ENCODE data around the gene VEGFC. TPM values are rescaled to one million over a fixed set of nuclear protein-coding genes. Genes with fewer than 3 reads are reported as not detected.

The VEGFC gene
- total RNA-seq, 2 donors from 2014 or later, result 0.60 to 0.95 TPM

GRCh38 chr4:176806778-176807375 is 14.2 kb upstream of the VEGFC start:
- TF ChIP-seq CTCF (conservative IDR thresholded peaks at IDR 0.05), result no peak
- Mint-ChIP-seq H3K27me3 (ENCODE audit: insufficient read depth) (no peaks in the 10 kb centered on the region), H3K4me3 (no peak overlapping the region), H3K36me3 (ENCODE audit: low read depth) (no peaks in the 10 kb centered on the region), H3K9me3 (peaks cover 2% of the 10 kb centered on the region), H3K4me1 (no peaks in the 10 kb centered on the region), H3K27ac (no peak overlapping the region)
- no peaks in the 10 kb centered on the region for H3K36me3 ChIP-seq (ENCODE audit: control insufficient read depth, insufficient read depth, low read length)
- no peak overlapping the region for H3K9ac ChIP-seq (ENCODE audit: extremely low read depth, low read length, poor library complexity, severe bottlenecking)
- H3K9me3 ChIP-seq (ENCODE audit: control insufficient read depth, low read length), result peaks cover 4% of the 10 kb centered on the region
- no peak overlapping the region for H3K27ac ChIP-seq (ENCODE audit: low read depth, low read length)
- WGBS, 2 experiments (ENCODE audit: insufficient coverage in 1 of 2, insufficient read length in 1 of 2), result 89 to 94% methylated on average over 3 to 5 of the region's 5 CpGs
- no peaks in the 10 kb centered on the region for H3K27me3 ChIP-seq (ENCODE audit: control insufficient read depth, insufficient read depth, low read length, poor library complexity, severe bottlenecking)
- H3K4me3 ChIP-seq (ENCODE audit: low read length), result no peak overlapping the region
- DNase-seq, result no peak
- no peaks in the 10 kb centered on the region for H3K4me1 ChIP-seq (ENCODE audit: control insufficient read depth, insufficient read depth, low read length)

GRCh38 chr4:176805155-176805554 is 12.4 kb upstream of the VEGFC start:
- no peaks in the 10 kb centered on the region for H3K4me1 ChIP-seq (ENCODE audit: control insufficient read depth, insufficient read depth, low read length)
- no peak overlapping the region for H3K27ac ChIP-seq (ENCODE audit: low read depth, low read length)
- no peak overlapping the region for H3K9ac ChIP-seq (ENCODE audit: extremely low read depth, low read length, poor library complexity, severe bottlenecking)
- H3K9me3 ChIP-seq (ENCODE audit: control insufficient read depth, low read length), result peaks cover 4% of the 10 kb centered on the region
- Mint-ChIP-seq H3K4me3 (no peak overlapping the region), H3K4me1 (no peaks in the 10 kb centered on the region), H3K36me3 (ENCODE audit: low read depth) (no peaks in the 10 kb centered on the region), H3K27me3 (ENCODE audit: insufficient read depth) (no peaks in the 10 kb centered on the region), H3K9me3 (peaks cover 2% of the 10 kb centered on the region), H3K27ac (no peak overlapping the region)
- no peaks in the 10 kb centered on the region for H3K36me3 ChIP-seq (ENCODE audit: control insufficient read depth, insufficient read depth, low read length)
- H3K27me3 ChIP-seq (ENCODE audit: control insufficient read depth, insufficient read depth, low read length, poor library complexity, severe bottlenecking), result no peaks in the 10 kb centered on the region
- no peak overlapping the region for H3K4me3 ChIP-seq (ENCODE audit: low read length)
- TF ChIP-seq CTCF (conservative IDR thresholded peaks at IDR 0.05), result no peak
- no peak for DNase-seq

DNA sequence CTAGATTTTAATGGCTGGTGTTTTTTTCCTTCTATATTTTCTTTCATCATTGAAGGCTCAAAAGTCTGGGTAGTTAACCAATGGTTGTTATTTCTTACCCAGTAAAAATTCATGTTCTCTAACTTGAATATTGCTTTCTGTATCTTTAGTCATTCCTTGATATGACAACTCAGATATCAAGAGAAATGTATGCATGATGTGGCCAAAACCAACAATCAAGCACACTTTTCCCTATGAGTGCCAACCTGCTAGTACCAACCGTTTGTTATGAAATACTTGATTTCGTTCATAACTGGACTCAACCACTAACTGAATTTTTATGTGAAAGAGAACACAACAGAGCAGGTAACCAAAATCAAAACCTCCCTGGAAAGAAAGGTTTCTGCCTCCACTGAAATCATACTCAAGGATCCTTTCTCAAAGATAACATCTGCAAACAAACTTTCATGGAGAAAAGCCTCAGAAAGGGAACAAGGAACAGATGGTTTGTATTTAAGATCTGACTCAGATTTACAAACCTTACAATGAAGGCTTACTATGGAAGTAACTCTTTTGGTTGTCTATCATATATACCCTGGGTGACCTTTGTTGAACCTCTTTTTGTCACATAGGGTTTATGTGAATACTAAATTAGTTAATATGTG is 8.3 kb upstream of the VEGFC start:
- H3K36me3 Mint-ChIP-seq (ENCODE audit: low read depth), result no peaks in the 10 kb centered on the region
- no peak overlapping the region for H3K27ac Mint-ChIP-seq
- WGBS, 2 experiments (ENCODE audit: insufficient coverage in 1 of 2, insufficient read length in 1 of 2), result 0% methylated on average over 2 of the region's 2 CpGs; no CpG with 5 or more reads in 1 of the 2 experiments
- H3K4me3 ChIP-seq (ENCODE audit: low read length), result no peak overlapping the region
- peaks cover 7% of the 10 kb centered on the region for H3K27me3 Mint-ChIP-seq (ENCODE audit: insufficient read depth)
- no peaks in the 10 kb centered on the region for H3K4me1 ChIP-seq (ENCODE audit: control insufficient read depth, insufficient read depth, low read length)
- H3K4me1 Mint-ChIP-seq, result no peaks in the 10 kb centered on the region
- DNase-seq, result no peak
- no peak overlapping the region for H3K27ac ChIP-seq (ENCODE audit: low read depth, low read length)
- no peak for TF ChIP-seq CTCF (conservative IDR thresholded peaks at IDR 0.05)
- H3K36me3 ChIP-seq (ENCODE audit: control insufficient read depth, insufficient read depth, low read length), result no peaks in the 10 kb centered on the region
- H3K4me3 Mint-ChIP-seq, result no peak overlapping the region
- no peaks in the 10 kb centered on the region for H3K27me3 ChIP-seq (ENCODE audit: control insufficient read depth, insufficient read depth, low read length, poor library complexity, severe bottlenecking)
- H3K9me3 Mint-ChIP-seq, result no peaks in the 10 kb centered on the region
- no peaks in the 10 kb centered on the region for H3K9me3 ChIP-seq (ENCODE audit: control insufficient read depth, low read length)
- H3K9ac ChIP-seq (ENCODE audit: extremely low read depth, low read length, poor library complexity, severe bottlenecking), result no peak overlapping the region
